Natural killer cell (primary cell): Measurements from ENCODE around the gene PKP3. TPM values are rescaled to one million over a fixed set of nuclear protein-coding genes. Genes with fewer than 3 reads are reported as not detected.

Experiments
- ATAC-seq, 3 donors: fragments of 150-1000 bp in 2 of 3; fragments of 200-7000 bp in 1 of 3; cut with Tn5 transposase; 1 replicate in 1 of 3; 2 replicates in 2 of 3; pipeline ENCODE4 v1.10.0; 2021; ENCODE audit warnings: mild to moderate bottlenecking in 2 of 3, moderate library complexity in 2 of 3
- DNase-seq, 2 donors: peaks; one replicate each; pipeline versions ENCODE4 v3.0.0 to v3.0.0-alpha.2; 2013 to 2021; ENCODE audit warnings: mixed read lengths in 1 of 2
- H3K27ac ChIP-seq: one replicate; pipeline ENCODE4 v1.5.1; 2013; ENCODE audit warnings: mild to moderate bottlenecking, low read length
- H3K27me3 ChIP-seq: one replicate; pipeline ENCODE4 v1.6.1; 2013; ENCODE audit warnings: low read length; ENCODE audit not compliant: control insufficient read depth, insufficient read depth
- H3K36me3 ChIP-seq: one replicate; pipeline ENCODE4 v1.6.1; 2013; ENCODE audit warnings: low read length; ENCODE audit not compliant: control insufficient read depth, insufficient read depth
- H3K4me1 ChIP-seq: one replicate; pipeline ENCODE4 v1.6.1; 2013; ENCODE audit warnings: low read length; ENCODE audit not compliant: control insufficient read depth, insufficient read depth
- H3K4me3 ChIP-seq: one replicate; pipeline ENCODE4 v1.5.1; 2013; ENCODE audit warnings: low read length
- H3K9me3 ChIP-seq: one replicate; pipeline ENCODE4 v1.6.1; 2013; ENCODE audit warnings: low read length; ENCODE audit not compliant: control insufficient read depth, insufficient read depth
- H3K27ac Mint-ChIP-seq, 2 donors: one replicate each; pipeline ENCODE4 v1.8.0; 2022; ENCODE audit warnings: mild to moderate bottlenecking in 2 of 2, mixed read lengths in 2 of 2, moderate library complexity in 1 of 2
- H3K27me3 Mint-ChIP-seq, 2 donors: one replicate each; pipeline ENCODE4 v1.8.0; 2022; ENCODE audit warnings: low read depth in 2 of 2, mixed read lengths in 2 of 2
- H3K36me3 Mint-ChIP-seq: one replicate; pipeline ENCODE4 v1.8.0; 2022; ENCODE audit warnings: mixed read lengths
- H3K4me1 Mint-ChIP-seq, 2 donors: one replicate each; pipeline ENCODE4 v1.8.0; 2022; ENCODE audit warnings: mixed read lengths in 2 of 2
- H3K4me3 Mint-ChIP-seq: one replicate; pipeline ENCODE4 v1.8.0; 2022; ENCODE audit warnings: mild to moderate bottlenecking, moderate library complexity, mixed read lengths
- H3K9me3 Mint-ChIP-seq, 2 donors: one replicate each; pipeline ENCODE4 v1.8.0; 2022; ENCODE audit warnings: mixed read lengths in 2 of 2
- WGBS: methylation state at CpG from one replicate; pipeline ENCODE4 v1.1.7; 2013; ENCODE audit warnings: missing lambda C conversion rate; ENCODE audit not compliant: insufficient coverage; 5-methylcytosine and 5-hydroxymethylcytosine counted together
- intact Hi-C: fragments of 100-400 bp; cut with micrococcal nuclease; formaldehyde crosslinking; loops from one replicate; pipeline ENCODE4 v1.14.2; 2022
- total RNA-seq, 4 donors: library from RNA; stranded (reverse); fragments of 120-200 nt in 1 of 4; gene quantifications; one replicate each; pipeline versions ENCODE4 v1.2.3 to v1.2.4, GENCODE V29; 2013 to 2022
- TF ChIP-seq, protein P1 (sequence below): fragments of 200-600 bp; IDR thresholded peaks from one replicate; pipeline ENCODE4 v1.8.0; 2022; ENCODE audit warnings: antibody characterized with exemption

PKP3 gene
- total RNA-seq, 3 donors from 2014 or later (not counting 1 experiment from before 2014, with no cell fraction given), result 0.29 to 0.56 TPM; not detected in 1

DNA sequence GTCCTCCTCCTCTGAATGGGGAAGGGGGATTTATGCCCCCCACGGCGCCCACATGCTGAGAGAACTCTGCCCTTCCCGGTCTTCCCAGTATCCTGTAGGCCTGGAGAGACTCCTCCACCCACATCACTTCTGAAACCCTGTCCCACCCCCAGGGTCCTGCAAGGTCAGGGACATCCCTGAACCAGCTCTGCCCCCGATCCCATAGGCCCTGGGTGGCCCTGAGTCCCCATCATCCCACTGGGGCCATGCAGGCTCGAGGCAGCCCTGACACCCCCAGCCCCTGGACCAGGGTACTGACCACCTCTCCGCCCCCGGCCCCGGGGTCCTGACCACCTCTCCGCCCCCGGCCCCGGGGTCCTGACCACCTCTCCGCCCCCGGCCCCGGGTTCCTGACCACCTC, 13.0 kb upstream of the PKP3 start:
- no peak overlapping the region for H3K27ac ChIP-seq
- intact Hi-C loops, result no loop called here
- 95% methylated on average over 8 of the region's 14 CpGs for WGBS
- H3K27me3 ChIP-seq, result peaks cover 3% of the 10 kb centered on the region
- H3K4me1 ChIP-seq, result peaks cover 2% of the 10 kb centered on the region
- no peak for ATAC-seq
- Mint-ChIP-seq H3K4me1 (peaks cover 0 to 12% of the 10 kb centered on the region in 2 donors), H3K4me3 (no peak overlapping the region), H3K27ac (no peak overlapping the region), H3K9me3 (no peaks in the 10 kb centered on the region), H3K36me3 (no peaks in the 10 kb centered on the region), H3K27me3 (peaks cover 11 to 17% of the 10 kb centered on the region in 2 donors)
- no peaks in the 10 kb centered on the region for H3K36me3 ChIP-seq
- TF ChIP-seq, protein P1, sequence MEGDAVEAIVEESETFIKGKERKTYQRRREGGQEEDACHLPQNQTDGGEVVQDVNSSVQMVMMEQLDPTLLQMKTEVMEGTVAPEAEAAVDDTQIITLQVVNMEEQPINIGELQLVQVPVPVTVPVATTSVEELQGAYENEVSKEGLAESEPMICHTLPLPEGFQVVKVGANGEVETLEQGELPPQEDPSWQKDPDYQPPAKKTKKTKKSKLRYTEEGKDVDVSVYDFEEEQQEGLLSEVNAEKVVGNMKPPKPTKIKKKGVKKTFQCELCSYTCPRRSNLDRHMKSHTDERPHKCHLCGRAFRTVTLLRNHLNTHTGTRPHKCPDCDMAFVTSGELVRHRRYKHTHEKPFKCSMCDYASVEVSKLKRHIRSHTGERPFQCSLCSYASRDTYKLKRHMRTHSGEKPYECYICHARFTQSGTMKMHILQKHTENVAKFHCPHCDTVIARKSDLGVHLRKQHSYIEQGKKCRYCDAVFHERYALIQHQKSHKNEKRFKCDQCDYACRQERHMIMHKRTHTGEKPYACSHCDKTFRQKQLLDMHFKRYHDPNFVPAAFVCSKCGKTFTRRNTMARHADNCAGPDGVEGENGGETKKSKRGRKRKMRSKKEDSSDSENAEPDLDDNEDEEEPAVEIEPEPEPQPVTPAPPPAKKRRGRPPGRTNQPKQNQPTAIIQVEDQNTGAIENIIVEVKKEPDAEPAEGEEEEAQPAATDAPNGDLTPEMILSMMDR, result no peak
- H3K4me3 ChIP-seq, result no peak overlapping the region
- H3K9me3 ChIP-seq, result peaks cover 2% of the 10 kb centered on the region
- DNase-seq, result no peak

DNA sequence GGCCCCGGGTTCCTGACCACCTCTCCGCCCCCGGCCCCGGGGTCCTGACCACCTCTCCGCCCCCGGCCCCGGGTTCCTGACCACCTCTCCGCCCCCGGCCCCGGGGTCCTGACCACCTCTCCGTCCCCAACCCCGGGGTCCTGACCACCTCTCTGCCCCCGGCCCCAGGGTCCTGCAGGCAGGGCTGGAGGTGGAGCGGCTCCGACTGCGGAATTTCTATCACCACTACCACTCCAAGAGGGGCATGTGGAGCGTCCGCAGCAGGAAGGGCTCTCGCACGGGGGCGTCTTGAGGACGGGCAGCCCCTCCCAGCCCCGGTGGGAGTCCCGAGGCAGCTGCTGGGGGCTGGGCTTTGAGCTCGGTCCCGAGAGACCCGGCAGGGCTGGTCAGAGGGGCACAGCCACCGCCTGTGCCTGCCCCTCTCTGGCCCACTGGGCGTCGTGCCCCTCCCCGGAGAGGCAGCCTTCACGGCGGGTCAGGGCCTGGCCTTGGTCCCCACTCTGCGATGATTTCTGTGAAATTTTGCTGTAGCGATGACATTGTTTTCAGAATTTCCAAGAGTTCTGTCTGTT, 12.4 kb upstream of the PKP3 start:
- Mint-ChIP-seq H3K4me1 (peaks cover 0 to 12% of the 10 kb centered on the region in 2 donors), H3K27me3 (peaks cover 11 to 17% of the 10 kb centered on the region in 2 donors), H3K9me3 (no peaks in the 10 kb centered on the region), H3K4me3 (no peak overlapping the region), H3K27ac (no peak overlapping the region), H3K36me3 (no peaks in the 10 kb centered on the region)
- intact Hi-C loops, result no loop called here
- H3K27me3 ChIP-seq, result peaks cover 3% of the 10 kb centered on the region
- TF ChIP-seq, protein P1, result no peak
- no peak for DNase-seq
- H3K4me3 ChIP-seq, result no peak overlapping the region
- no peak overlapping the region for H3K27ac ChIP-seq
- no peaks in the 10 kb centered on the region for H3K36me3 ChIP-seq
- peaks cover 8% of the 10 kb centered on the region for H3K9me3 ChIP-seq
- no peak for ATAC-seq
- 67% methylated on average over 31 of the region's 35 CpGs for WGBS
- peaks cover 8% of the 10 kb centered on the region for H3K4me1 ChIP-seq

DNA sequence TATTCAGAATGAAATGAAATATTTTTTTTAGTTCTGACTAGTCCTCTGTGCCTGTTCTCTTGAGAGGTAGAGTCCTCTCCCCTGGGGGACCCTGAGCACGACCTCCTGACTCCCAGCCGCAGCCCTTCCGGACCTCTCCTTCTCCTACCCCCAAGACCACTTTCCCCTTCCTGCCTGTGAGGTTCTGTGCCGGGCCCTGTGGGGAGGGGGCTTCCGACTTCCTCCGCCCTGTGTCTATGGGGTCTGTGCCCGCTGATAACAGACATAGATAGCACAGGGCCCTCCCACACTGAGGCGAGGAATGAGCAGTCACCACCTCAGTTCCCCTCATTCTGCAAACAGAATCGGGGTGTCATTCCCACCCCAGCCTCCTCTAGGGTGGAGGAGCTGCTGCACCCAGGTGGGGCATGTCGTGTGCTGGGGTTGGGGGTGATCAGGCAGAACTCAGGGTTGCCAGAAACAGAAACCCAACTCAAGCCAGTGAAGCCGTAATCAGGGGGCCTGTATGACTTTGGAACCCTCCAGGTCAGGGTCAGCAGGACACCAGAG, 11.9 kb upstream of the PKP3 start:
- intact Hi-C loops, result no loop called here
- no peaks in the 10 kb centered on the region for H3K9me3 Mint-ChIP-seq
- H3K36me3 Mint-ChIP-seq, result no peaks in the 10 kb centered on the region
- Histone ChIP-seq H3K27ac (no peak overlapping the region), H3K9me3 (peaks cover 13% of the 10 kb centered on the region), H3K27me3 (peaks cover 3% of the 10 kb centered on the region), H3K36me3 (no peaks in the 10 kb centered on the region), H3K4me1 (peaks cover 14% of the 10 kb centered on the region), H3K4me3 (no peak overlapping the region)
- TF ChIP-seq, protein P1, result no peak
- no peak overlapping the region for H3K4me3 Mint-ChIP-seq
- H3K4me1 Mint-ChIP-seq, result peaks cover 5 to 15% of the 10 kb centered on the region in 2 donors
- DNase-seq, result no peak
- WGBS, result 28% methylated on average over 11 of the region's 11 CpGs
- H3K27me3 Mint-ChIP-seq, result peaks cover 11 to 17% of the 10 kb centered on the region in 2 donors
- ATAC-seq, result no peak
- no peak overlapping the region for H3K27ac Mint-ChIP-seq

DNA sequence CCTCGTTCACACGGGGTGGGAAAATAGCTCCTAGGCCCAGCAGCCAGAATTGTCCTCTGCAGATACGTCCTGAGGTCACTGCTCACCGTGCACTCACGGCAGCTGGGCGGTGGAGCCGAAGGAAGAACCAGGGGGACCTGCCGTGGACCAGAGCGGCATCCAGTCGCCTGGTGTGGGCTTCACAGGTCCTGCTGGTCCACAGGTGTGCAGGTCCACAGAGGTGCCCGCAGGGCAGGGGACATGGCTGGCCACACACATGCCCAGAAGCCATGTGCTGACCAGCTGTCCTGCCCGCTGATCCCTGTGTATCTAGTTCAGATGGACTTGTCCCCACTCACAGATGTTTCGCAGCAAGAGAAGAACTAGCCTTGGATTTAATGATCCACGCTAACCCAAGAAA, 10.6 kb upstream of the PKP3 start:
- intact Hi-C loops, result no loop called here

More for the DNA sequence above, 10.6 kb upstream of the PKP3 start:
- Mint-ChIP-seq H3K4me3 (no peak overlapping the region), H3K27me3 (peaks cover 2 to 18% of the 10 kb centered on the region in 2 donors), H3K27ac (no peak overlapping the region), H3K9me3 (no peaks in the 10 kb centered on the region), H3K4me1 (peaks cover 18 to 26% of the 10 kb centered on the region in 2 donors), H3K36me3 (no peaks in the 10 kb centered on the region)
- DNase-seq (no peak), ATAC-seq (no peak)
- 95% methylated on average over 14 of the region's 14 CpGs for WGBS
- Histone ChIP-seq H3K36me3 (no peaks in the 10 kb centered on the region), H3K27ac (no peak overlapping the region), H3K9me3 (peaks cover 13% of the 10 kb centered on the region), H3K4me3 (no peak overlapping the region), H3K27me3 (peaks cover 3% of the 10 kb centered on the region), H3K4me1 (peaks cover 26% of the 10 kb centered on the region)
- TF ChIP-seq, protein P1, result no peak
